HepG2 (cell line): ENCODE results near the gene CX3CR1.

ENCODE experiments used
- TRAFD1 ChIP-seq: sonication (generic); formaldehyde crosslinking; IDR thresholded peaks from 2 replicates; pipeline ENCODE4 v1.5.1; 2020; ENCODE audit warnings: missing genetic modification reagents, mild to moderate bottlenecking, borderline replicate concordance
- ZNF431 ChIP-seq: sonication (generic); formaldehyde crosslinking; IDR thresholded peaks from 2 replicates; pipeline ENCODE4 v1.9.0; 2022; ENCODE audit warnings: missing genetic modification reagents, low read depth, mild to moderate bottlenecking, borderline replicate concordance

- TF ChIP-seq ZNF431 (CRISPR knock-in tag) (no peak), TRAFD1 (no peak)
These were observed 18.1 kb downstream of the CX3CR1 start for GRCh38 chr3:39261726-39262125.
